Liver (tissue), 9 donors: Measurements from ENCODE around the gene ASCL5. TPM values are rescaled to one million over a fixed set of nuclear protein-coding genes. Genes with fewer than 3 reads are reported as not detected.

ENCODE experiments used
- DNase-seq: peaks from one replicate; pipeline ENCODE4 v3.0.0-alpha.2; 2017; ENCODE audit warnings: low spot score
- H3K27ac ChIP-seq, 2 donors: one replicate each; pipeline ENCODE4 v1.7.0; 2013; ENCODE audit warnings: inconsistent platforms in 2 of 2, low read length in 2 of 2, control low read depth in 1 of 2, low read depth in 1 of 2, mild to moderate bottlenecking in 1 of 2
- H3K27me3 ChIP-seq, 4 donors: one replicate each; pipeline versions ENCODE4 v1.6.1 to v1.7.0; 2013; ENCODE audit warnings: low read length in 3 of 4, inconsistent platforms in 1 of 4, mild to moderate bottlenecking in 1 of 4, moderate library complexity in 1 of 4; ENCODE audit not compliant: control insufficient read depth in 4 of 4, insufficient read depth in 4 of 4
- H3K36me3 ChIP-seq, 4 donors: one replicate each; pipeline versions ENCODE4 v1.6.1 to v1.7.0; 2013; ENCODE audit warnings: low read length in 3 of 4, mild to moderate bottlenecking in 3 of 4, low read depth in 1 of 4, moderate library complexity in 1 of 4; ENCODE audit not compliant: control insufficient read depth in 4 of 4, insufficient read depth in 3 of 4
- H3K4me1 ChIP-seq, 4 donors: one replicate each; pipeline versions ENCODE4 v1.6.1 to v1.7.0; 2013; ENCODE audit warnings: low read length in 3 of 4, mild to moderate bottlenecking in 3 of 4, moderate library complexity in 1 of 4; ENCODE audit not compliant: control insufficient read depth in 4 of 4, insufficient read depth in 4 of 4
- H3K4me3 ChIP-seq, 3 donors: one replicate each; pipeline versions ENCODE4 v1.6.1 to v1.7.0; 2013; ENCODE audit warnings: low read length in 3 of 3, control low read depth in 1 of 3, low read depth in 1 of 3, mild to moderate bottlenecking in 1 of 3
- H3K9ac ChIP-seq, 2 donors: one replicate each; pipeline ENCODE4 v1.7.0; 2013; ENCODE audit warnings: low read length in 2 of 2, mild to moderate bottlenecking in 2 of 2, moderate library complexity in 2 of 2, control low read depth in 1 of 2, low read depth in 1 of 2
- H3K9me3 ChIP-seq, 4 donors: one replicate each; pipeline versions ENCODE4 v1.6.1 to v1.7.0; 2013; ENCODE audit warnings: low read length in 3 of 4; ENCODE audit not compliant: control insufficient read depth in 4 of 4
- EGR1 ChIP-seq, 2 donors: IDR thresholded peaks; 2 replicates each; pipeline ENCODE4 v1.6.1; 2016 to 2018; ENCODE audit warnings: antibody characterized with exemption in 2 of 2, low read depth in 2 of 2
- HNF4A ChIP-seq, 2 donors: conservative IDR thresholded peaks; 2 replicates each; pipeline ENCODE4 v1.6.1; 2016; ENCODE audit warnings: antibody characterized with exemption in 2 of 2, mild to moderate bottlenecking in 2 of 2
- HNF4G ChIP-seq: IDR thresholded peaks from 2 replicates; pipeline ENCODE4 v1.6.1; 2016; ENCODE audit warnings: antibody characterized with exemption
- JUND ChIP-seq, 2 donors: IDR thresholded peaks; 2 replicates each; pipeline ENCODE4 v1.6.1; 2016; ENCODE audit warnings: antibody characterized with exemption in 2 of 2
- NR2F2 ChIP-seq: IDR thresholded peaks from 2 replicates; pipeline ENCODE4 v1.6.1; 2016; ENCODE audit warnings: antibody characterized with exemption
- RAD21 ChIP-seq, 2 donors: IDR thresholded peaks; 2 replicates each; pipeline ENCODE4 v1.6.1; 2016; ENCODE audit warnings: antibody characterized with exemption in 2 of 2, mild to moderate bottlenecking in 2 of 2
- RXRA ChIP-seq, 2 donors: IDR thresholded peaks; 2 replicates each; pipeline ENCODE4 v1.6.1; 2017 to 2018; ENCODE audit warnings: antibody characterized with exemption in 2 of 2, mild to moderate bottlenecking in 1 of 2
- SP1 ChIP-seq: IDR thresholded peaks from 2 replicates; pipeline ENCODE4 v1.6.1; 2018; ENCODE audit warnings: antibody characterized with exemption, mild to moderate bottlenecking
- WGBS: extraction: QIAGEN DNeasy Blood & Tissue Kit; methylation state at CpG from one replicate; pipeline ENCODE4 v1.1.7; 2013; 5-methylcytosine and 5-hydroxymethylcytosine counted together
- polyA plus RNA-seq, 2 donors: library from polyadenylated mRNA; stranded (reverse) in 1 of 2; unstranded in 1 of 2; fragments of 200-250 nt in 1 of 2; fragments of >200 nt in 1 of 2; fragmentation: Nextera tagmentation in 1 of 2; extraction: Ambion mirVana in 1 of 2; gene quantifications; one replicate each; pipeline versions ENCODE4 v1.2.1 to v1.2.3, GENCODE V29; 2013 to 2015
- total RNA-seq, 2 donors: library from RNA; depleted of rRNA; stranded (reverse); fragments of >200 nt; gene quantifications; one replicate each; pipeline ENCODE4 v1.2.3, GENCODE V29; 2014
- TF ChIP-seq, protein P1 (sequence below): fragments of 150-350 bp; IDR thresholded peaks from 2 replicates; pipeline ENCODE4 v1.5.1; 2017; ENCODE audit warnings: improper control_type of control experiment, low read depth, low read length; ENCODE audit not compliant: missing input control
- TF ChIP-seq, protein P2 (sequence below): IDR thresholded peaks from 2 replicates; pipeline ENCODE4 v1.6.1; 2016; ENCODE audit warnings: antibody characterized with exemption, mild to moderate bottlenecking
- TF ChIP-seq, protein P3 (sequence below): IDR thresholded peaks from 2 replicates; pipeline ENCODE4 v1.6.1; 2016; ENCODE audit warnings: antibody characterized with exemption
- donor health status: healthy.
- donor health status: healthy.
- donor health status: healthy.
- donor health status: healthy.
- donor health status: healthy.

ASCL5 gene
- total and polyA plus RNA-seq, 4 donors = not detected

DNA sequence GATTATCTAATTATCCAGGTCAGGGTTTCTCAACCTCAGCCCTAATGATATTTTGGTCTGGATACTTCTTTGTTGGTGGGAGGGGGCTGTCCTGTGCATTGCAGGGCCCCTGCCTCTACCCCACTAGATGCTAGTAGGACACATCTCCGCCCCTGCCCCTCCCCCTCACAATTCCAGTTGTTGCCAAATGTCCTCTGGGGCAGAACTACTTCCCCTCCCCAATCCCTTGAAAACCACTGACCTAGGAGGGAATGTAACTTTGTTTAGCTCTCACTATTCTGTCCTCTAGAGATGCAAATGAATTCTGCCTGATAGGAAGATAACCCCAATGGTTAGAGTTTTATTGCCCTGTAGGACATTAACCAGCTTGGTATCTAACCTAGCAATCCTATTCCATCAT lies 22.8 kb downstream of the ASCL5 start (continued):
- TF ChIP-seq NR2F2 (no peak), JUND (IDR thresholded peaks at IDR 0.05) (no peak), RAD21 (IDR thresholded peaks at IDR 0.05) (no peak), SP1 (no peak), HNF4G (no peak)
- TF ChIP-seq, protein P1, sequence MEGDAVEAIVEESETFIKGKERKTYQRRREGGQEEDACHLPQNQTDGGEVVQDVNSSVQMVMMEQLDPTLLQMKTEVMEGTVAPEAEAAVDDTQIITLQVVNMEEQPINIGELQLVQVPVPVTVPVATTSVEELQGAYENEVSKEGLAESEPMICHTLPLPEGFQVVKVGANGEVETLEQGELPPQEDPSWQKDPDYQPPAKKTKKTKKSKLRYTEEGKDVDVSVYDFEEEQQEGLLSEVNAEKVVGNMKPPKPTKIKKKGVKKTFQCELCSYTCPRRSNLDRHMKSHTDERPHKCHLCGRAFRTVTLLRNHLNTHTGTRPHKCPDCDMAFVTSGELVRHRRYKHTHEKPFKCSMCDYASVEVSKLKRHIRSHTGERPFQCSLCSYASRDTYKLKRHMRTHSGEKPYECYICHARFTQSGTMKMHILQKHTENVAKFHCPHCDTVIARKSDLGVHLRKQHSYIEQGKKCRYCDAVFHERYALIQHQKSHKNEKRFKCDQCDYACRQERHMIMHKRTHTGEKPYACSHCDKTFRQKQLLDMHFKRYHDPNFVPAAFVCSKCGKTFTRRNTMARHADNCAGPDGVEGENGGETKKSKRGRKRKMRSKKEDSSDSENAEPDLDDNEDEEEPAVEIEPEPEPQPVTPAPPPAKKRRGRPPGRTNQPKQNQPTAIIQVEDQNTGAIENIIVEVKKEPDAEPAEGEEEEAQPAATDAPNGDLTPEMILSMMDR = no peak

DNA sequence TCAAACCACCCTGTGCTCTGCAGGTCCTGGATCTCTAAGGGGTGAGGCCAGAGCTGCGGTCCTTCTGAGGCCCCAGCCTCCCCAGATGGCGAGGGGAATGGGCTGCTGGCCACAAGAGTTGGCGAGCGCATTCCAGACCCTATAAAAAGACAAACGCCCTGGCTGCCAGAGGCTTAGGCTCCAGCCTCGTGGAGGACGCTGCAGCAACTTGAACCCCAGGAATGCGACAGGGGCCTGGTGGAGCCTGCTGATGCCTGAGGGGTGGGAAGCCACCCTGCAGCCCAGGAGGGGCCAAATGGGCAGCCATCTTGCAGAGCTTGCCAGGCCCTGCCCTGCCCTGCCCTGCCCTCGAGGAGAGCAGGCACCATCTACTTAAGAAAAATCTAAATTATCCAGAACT lies 23.3 kb downstream of the ASCL5 start:
- DNase-seq = no peak

More for the DNA sequence above, 23.3 kb downstream of the ASCL5 start:
- TF ChIP-seq, protein P2, sequence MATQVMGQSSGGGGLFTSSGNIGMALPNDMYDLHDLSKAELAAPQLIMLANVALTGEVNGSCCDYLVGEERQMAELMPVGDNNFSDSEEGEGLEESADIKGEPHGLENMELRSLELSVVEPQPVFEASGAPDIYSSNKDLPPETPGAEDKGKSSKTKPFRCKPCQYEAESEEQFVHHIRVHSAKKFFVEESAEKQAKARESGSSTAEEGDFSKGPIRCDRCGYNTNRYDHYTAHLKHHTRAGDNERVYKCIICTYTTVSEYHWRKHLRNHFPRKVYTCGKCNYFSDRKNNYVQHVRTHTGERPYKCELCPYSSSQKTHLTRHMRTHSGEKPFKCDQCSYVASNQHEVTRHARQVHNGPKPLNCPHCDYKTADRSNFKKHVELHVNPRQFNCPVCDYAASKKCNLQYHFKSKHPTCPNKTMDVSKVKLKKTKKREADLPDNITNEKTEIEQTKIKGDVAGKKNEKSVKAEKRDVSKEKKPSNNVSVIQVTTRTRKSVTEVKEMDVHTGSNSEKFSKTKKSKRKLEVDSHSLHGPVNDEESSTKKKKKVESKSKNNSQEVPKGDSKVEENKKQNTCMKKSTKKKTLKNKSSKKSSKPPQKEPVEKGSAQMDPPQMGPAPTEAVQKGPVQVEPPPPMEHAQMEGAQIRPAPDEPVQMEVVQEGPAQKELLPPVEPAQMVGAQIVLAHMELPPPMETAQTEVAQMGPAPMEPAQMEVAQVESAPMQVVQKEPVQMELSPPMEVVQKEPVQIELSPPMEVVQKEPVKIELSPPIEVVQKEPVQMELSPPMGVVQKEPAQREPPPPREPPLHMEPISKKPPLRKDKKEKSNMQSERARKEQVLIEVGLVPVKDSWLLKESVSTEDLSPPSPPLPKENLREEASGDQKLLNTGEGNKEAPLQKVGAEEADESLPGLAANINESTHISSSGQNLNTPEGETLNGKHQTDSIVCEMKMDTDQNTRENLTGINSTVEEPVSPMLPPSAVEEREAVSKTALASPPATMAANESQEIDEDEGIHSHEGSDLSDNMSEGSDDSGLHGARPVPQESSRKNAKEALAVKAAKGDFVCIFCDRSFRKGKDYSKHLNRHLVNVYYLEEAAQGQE = no peak
- no peak for TF ChIP-seq HNF4A (conservative IDR thresholded peaks at IDR 0.05)
- TF ChIP-seq RXRA (IDR thresholded peaks at IDR 0.05) = no peak
- TF ChIP-seq, protein P3, sequence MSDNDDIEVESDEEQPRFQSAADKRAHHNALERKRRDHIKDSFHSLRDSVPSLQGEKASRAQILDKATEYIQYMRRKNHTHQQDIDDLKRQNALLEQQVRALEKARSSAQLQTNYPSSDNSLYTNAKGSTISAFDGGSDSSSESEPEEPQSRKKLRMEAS = no peak
- TF ChIP-seq NR2F2 = no peak
- TF ChIP-seq SP1 = no peak
- TF ChIP-seq, protein P1 = no peak
- TF ChIP-seq EGR1 (IDR thresholded peaks at IDR 0.05; ENCODE audit: low read depth in 2 of 2) = no peak
- Histone ChIP-seq H3K9ac (no peak overlapping the region), H3K36me3 (no peaks in the 10 kb centered on the region), H3K27ac (no peak overlapping the region), H3K4me3 (no peak overlapping the region), H3K4me1 (no peaks in the 10 kb centered on the region), H3K9me3 (no peaks in the 10 kb centered on the region), H3K27me3 (no peaks in the 10 kb centered on the region)
- WGBS = 78% methylated on average over 9 of the region's 9 CpGs
